Stimulated activated CD4-positive, alpha-beta T cell treated with anti-CD3 and anti-CD28 coated beads, Interleukin-15, amount 100 ng/mL, for 1 hour (primary cell): Measurements from ENCODE around the gene OBSCN.
"Not testable (repeated sequence)": the region's sequence is repeated elsewhere in the genome, so short reads cannot be mapped to it uniquely, and the experiment has no call there.

Experiments
- DNase-seq, 2 donors: peaks; one replicate each; pipeline ENCODE4 v3.0.0-alpha.2; 2020; ENCODE audit warnings: low read depth in 1 of 2, low spot score in 1 of 2

Gene OBSCN

GRCh38 chr1:228226141-228226874 is 18.5 kb downstream of the OBSCN start:
- no peak for DNase-seq

DNA sequence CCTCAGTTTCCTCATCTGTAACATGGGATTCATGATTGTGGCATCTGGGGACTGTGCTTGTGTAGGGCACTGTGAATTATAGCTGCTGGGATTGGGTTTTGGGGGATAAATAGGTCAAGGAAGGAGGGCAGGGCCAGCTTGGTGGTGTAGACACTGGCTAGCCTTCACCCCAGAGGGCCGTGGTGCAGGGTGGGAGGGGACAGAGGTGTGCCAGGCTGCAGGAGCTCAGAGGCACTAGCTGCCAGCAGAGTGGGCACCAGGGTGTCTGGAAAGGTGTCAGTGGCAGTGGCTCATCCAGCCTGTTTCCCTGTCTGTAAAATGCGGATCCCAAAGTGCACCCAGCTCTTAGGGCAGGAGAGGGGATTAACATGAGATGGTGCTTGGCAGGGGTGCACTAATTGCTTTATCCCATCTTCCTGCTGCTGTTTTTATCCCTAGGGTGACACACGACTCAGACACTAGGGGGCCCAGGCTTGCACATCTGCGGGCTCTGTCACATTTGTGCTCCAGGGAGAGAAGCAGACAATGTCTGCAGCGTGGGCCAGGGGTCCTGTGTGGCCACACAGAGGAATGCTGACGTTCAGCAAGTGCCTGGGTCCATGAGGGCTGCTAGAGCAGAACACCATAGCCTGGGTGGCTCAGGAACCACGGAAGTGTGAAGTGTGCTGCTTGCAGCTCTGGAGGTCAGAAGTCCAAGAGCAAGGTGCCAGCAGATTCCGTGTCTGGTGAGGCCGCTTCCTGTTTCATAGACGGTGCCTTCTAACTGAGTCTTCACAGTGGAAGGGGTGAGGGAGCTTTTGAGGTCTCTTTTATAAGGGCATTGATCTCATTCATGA is 19.3 kb downstream of the OBSCN start:
- DNase-seq: no peak

DNA sequence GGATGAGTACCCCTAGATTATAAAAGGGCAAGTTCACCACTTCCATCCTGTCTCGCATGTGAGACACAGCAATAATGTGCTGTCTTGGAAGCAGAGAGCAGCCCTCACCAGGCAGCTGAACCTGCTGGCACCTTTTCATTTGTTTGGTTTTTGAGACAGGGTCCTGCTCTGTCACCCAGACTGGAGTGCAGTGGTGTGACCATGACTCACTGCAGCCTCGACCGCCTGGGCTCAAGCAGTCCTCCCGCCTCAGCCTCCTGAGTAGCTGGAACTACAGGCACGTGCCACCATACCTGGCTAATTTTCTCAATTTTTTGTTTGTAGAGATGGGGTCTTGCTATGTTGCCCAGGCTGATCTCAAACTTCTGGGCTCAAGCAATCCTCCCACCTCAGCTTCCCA is 20.3 kb downstream of the OBSCN start:
- DNase-seq: not testable (repeated sequence)

GRCh38 chr1:228228601-228229074 is 20.8 kb downstream of the OBSCN start:
- DNase-seq: no peak

GRCh38 chr1:228231189-228231588 is 23.3 kb downstream of the OBSCN start:
- DNase-seq: no peak

- DNase-seq: no peak
These were observed 25.3 kb downstream of the OBSCN start for GRCh38 chr1:228233136-228233535.

DNA sequence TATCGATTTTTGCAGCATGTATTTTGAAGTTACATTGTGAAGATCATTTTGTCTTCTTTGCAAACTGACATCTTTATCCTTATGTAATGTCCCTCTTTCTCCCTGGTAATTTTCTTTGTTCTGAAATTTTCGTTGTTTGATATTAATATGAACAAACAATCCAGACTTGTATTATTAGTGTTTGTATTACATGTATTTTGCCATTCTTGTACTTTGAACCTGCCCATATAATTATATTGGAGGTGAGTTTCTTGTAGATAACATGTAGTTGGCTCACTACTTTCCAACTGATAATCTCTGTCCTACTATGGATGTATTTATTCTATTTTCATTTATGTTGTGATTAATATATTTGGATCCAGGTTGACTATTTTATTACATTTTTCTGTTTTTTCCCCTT is 27.1 kb downstream of the OBSCN start:
- no peak for DNase-seq

GRCh38 chr1:228236744-228237143 is 28.9 kb downstream of the OBSCN start:
- no peak for DNase-seq

DNA sequence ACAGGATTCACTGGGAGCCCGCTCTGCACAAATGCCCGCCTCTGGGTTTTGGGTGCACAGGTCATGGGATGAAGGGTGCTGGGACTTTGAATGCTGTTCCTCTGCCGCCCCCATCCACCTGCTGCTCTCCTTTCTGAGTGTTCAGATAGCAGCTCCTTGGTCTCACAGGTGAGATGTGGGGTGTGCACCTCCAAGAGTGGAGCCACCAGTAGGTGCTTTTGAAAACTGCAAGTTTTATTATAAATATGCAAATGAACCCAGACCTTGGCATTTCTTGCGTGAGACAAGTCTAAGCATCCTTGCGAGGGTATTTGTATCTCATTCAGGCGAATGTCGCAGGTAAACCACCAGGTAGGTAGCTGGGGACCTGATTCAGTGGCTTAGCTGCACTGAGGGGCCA is 30.2 kb downstream of the OBSCN start:
- DNase-seq: no peak

- DNase-seq: no peak
These were observed 30.6 kb downstream of the OBSCN start for GRCh38 chr1:228238461-228238860.

GRCh38 chr1:228240411-228241240 is 32.8 kb downstream of the OBSCN start:
- DNase-seq: no peak

DNA sequence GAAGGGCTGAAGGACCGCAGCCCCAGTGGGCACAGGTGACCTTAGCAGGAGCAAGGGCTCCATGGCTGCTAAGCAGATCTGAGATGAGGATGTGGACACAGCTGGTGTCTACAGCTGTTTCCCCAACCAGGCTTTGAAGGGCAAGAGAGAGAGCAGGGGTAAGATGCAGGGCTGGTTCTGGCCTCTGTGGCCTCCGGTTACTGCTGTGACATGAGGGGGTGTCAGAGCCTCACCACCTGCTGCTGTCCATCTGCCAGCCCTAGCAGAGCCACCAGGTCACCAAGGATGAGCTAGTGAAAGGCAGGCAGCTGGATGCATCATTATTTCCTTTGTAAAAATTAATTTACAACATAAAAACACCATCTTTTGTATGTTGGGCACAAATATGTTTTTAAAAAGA is 33.4 kb downstream of the OBSCN start:
- DNase-seq: no peak

DNA sequence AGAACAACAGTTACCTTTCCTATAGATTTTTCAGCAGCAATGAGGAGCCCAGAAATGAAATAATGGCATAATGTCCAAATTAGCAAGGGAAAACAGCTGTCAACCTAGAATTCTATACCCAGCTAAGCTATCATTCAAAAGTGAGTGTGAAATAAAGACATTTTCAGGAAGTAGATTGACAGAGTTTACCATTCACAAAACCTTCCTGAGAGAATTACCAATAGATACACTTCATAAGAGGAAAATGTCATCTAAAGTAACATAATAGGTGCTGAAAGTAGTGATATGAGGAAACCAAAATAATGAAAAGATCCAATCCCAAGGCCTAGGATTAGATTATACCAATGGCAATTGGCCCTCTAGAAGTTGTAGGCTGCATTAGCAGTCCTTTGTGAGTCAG is 34.6 kb downstream of the OBSCN start:
- DNase-seq: no peak

DNA sequence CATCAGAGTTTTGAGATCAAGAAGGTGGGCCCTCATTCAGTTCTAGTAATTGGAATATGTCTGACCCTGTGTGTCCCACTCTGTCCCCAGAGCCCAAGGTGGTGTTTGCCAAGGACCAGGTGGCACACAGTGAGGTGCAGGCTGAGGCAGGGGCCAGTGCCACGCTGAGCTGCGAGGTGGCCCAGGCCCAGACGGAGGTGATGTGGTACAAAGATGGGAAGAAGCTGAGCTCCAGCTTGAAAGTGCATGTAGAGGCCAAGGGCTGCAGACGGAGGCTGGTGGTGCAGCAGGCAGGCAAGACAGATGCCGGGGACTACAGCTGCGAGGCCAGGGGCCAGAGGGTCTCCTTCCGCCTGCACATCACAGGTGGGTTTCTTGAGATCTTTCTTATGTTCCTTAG is 35.2 kb downstream of the OBSCN start:
- no peak for DNase-seq

- DNase-seq: not testable (repeated sequence)
These were observed 36.1 kb downstream of the OBSCN start for GRCh38 chr1:228243989-228244388.

DNA sequence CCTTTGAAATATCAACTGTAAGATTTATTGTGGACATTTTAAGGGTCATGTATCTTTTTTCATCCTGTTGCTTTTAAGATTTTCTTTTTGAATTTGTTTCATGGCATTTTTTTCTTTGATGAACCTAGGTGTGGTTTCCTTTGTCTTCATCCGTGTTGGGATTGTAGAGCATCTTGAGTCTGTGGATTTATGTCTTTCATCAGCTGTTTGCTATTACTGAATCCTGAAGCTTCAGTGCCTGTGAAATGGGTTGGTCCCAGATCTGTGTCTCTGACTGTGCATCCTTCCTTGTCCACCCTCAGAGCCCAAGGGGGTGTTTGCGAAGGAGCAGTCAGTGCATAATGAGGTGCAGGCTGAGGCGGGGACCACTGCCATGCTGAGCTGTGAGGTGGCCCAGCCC is 37.3 kb downstream of the OBSCN start:
- DNase-seq: no peak

GRCh38 chr1:228246216-228246900 is 38.5 kb downstream of the OBSCN start:
- DNase-seq: no peak

DNA sequence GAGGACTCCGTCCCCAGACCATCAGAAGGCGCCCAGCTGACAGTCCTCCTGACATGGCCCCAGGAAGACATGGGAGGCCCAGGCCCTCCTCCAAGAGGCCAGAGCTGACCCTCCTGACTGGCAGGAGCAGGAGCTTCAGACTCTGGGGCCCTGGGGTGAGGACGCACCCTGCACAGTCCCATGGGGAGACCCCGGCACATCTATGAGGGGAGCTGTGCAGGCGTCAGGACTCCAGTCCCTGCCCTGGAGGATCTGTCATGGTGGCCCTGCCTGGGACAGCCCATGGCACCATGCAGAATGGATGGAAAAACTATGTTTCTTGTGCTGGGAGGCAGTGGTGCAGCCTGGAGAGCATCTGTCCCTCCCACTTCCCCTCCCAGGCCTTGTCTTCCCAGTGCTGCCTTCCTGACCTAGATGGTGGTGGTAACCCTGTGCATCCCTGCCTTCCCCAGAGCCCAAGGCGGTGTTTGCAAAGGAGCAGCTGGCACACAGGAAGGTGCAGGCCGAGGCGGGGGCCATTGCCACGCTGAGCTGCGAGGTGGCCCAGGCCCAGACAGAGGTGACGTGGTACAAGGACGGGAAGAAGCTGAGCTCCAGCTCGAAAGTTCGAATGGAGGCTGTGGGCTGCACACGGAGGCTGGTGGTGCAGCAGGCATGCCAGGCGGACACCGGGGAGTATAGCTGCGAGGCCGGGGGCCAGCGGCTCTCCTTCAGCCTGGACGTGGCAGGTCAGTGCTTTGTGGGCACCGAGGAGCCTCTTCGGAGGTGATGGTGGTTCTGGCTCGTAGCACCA is 41.9 kb downstream of the OBSCN start:
- DNase-seq: no peak

DNA sequence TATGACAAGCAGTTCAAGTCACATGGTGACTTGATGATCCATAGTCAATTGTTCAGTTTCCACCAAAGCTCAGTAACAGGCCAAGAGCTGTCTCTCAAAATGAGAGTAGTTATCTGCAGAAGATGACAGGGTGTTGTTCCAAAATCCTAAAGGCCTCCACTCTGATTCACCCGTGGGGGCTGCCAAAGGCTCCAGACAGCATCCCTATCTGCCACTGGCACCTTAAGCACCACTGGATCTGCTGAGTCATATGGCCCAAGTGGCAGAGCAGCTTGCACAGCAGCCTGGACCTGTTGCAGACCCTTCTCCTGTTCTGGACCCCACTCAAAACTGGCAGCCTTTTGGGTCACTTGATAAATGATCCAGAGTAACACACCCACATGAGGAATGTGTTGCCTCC is 44.6 kb downstream of the OBSCN start:
- DNase-seq: not testable (repeated sequence)
